Endothelial cell (in vitro differentiated cells): ENCODE measurements around the gene CARD8. TPM values are rescaled to one million over a fixed set of nuclear protein-coding genes. Genes with fewer than 3 reads are reported as not detected.

Source experiments
- DNase-seq: peaks from one replicate; pipeline ENCODE4 v3.0.0; 2021; ENCODE audit warnings: low spot score
- H3K27ac Mint-ChIP-seq: one replicate; pipeline ENCODE4 v1.8.0; 2021; ENCODE audit warnings: mixed read lengths, inconsistent platforms; ENCODE audit not compliant: unreplicated experiment
- H3K27me3 Mint-ChIP-seq: one replicate; pipeline ENCODE4 v1.8.0; 2021; ENCODE audit warnings: mild to moderate bottlenecking, moderate library complexity, mixed read lengths, inconsistent platforms; ENCODE audit not compliant: unreplicated experiment
- H3K36me3 Mint-ChIP-seq: one replicate; pipeline ENCODE4 v1.8.0; 2021; ENCODE audit warnings: mild to moderate bottlenecking, low read depth, mixed read lengths, inconsistent platforms; ENCODE audit not compliant: unreplicated experiment
- H3K4me1 Mint-ChIP-seq: one replicate; pipeline ENCODE4 v1.8.0; 2021; ENCODE audit warnings: mild to moderate bottlenecking, mixed read lengths, inconsistent platforms; ENCODE audit not compliant: unreplicated experiment
- H3K4me3 Mint-ChIP-seq: one replicate; pipeline ENCODE4 v1.8.0; 2021; ENCODE audit warnings: mild to moderate bottlenecking, mixed read lengths, inconsistent platforms; ENCODE audit not compliant: unreplicated experiment
- H3K9me3 Mint-ChIP-seq: one replicate; pipeline ENCODE4 v1.8.0; 2021; ENCODE audit warnings: mixed read lengths, inconsistent platforms; ENCODE audit not compliant: unreplicated experiment
- long read RNA-seq: library from polyadenylated mRNA; unstranded; transcript quantifications from one replicate; pipeline ENCODE4 v2.0.0, GENCODE V29; 2020; ENCODE audit not compliant: unreplicated experiment
- total RNA-seq: library from RNA; stranded (reverse); fragmentation: NEBNext Ultra II Directional; extraction: Animal tissue kit (Norgen Biotek cat#: 25700); gene quantifications from one replicate; pipeline ENCODE4 v1.2.1, GENCODE V29; 2021; ENCODE audit not compliant: unreplicated experiment
- TF ChIP-seq, protein P1 (sequence below): fragments of 200-600 bp; sonication (generic); IDR thresholded peaks from one replicate; pipeline ENCODE4 v1.5.0; 2021; ENCODE audit warnings: antibody characterized with exemption; ENCODE audit not compliant: unreplicated experiment

CARD8 gene, protein sequence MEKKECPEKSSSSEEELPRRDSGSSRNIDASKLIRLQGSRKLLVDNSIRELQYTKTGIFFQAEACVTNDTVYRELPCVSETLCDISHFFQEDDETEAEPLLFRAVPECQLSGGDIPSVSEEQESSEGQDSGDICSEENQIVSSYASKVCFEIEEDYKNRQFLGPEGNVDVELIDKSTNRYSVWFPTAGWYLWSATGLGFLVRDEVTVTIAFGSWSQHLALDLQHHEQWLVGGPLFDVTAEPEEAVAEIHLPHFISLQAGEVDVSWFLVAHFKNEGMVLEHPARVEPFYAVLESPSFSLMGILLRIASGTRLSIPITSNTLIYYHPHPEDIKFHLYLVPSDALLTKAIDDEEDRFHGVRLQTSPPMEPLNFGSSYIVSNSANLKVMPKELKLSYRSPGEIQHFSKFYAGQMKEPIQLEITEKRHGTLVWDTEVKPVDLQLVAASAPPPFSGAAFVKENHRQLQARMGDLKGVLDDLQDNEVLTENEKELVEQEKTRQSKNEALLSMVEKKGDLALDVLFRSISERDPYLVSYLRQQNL
- 210 TPM for total RNA-seq
- long read RNA-seq, partial matches to known transcripts = 6 of 21 reads
- long read RNA-seq, other reads (novel, unspliced or antisense) = 13 of 21 reads

DNA sequence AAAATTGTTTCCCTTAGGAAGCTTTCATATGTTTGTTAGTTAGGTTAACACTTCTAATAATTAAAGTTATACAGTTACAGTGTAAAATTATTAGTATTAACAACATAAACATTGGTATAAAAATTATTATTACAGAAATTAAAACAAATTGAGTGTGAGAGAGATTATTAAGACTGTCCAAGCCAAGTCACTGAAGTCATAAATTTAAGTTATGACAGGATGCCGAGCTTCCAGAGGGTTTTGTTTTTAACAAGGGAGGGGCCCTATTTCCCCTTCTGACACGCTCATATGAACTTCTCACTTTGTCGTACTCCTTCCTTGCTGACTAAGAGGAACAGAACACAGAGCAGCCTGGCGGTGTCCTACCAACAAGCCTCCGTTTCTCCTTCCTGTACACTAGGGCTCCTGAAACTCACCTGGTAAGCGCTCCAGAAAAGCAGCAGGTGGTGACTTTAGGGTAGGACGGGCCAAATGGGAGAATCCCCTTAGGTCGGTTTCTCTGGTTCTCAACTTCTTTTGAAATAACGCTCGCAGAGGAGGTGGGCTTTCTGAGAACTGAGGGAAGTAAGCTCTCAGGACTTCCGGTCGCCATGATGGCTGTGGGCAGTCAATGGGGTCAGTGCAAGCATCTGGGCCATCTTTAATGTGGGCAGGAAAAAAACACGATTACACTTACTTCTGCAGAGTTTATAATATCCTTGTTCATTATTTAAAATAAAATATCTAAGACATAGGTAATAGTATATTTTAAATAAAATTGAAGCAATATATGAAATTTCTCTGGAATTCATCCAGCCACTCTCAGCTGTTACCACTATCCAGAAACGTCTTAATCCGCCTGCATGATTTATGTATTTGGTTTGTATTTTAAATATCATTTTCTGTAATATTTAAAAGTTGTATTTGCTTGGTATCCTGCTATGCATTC is at the start of gene CARD8:
Gene CARD8, minus strand, starts transcription at position 537 of the 928 bp plus-strand sequence. CDS start 14,892 bp downstream, outside the sequence.
- Mint-ChIP-seq H3K27ac (peak within 1 kb of the TSS; percentile 100), H3K4me3 (peak within 1 kb of the TSS; percentile 97), H3K36me3 (peaks cover 7% of the 10 kb centered on the region), H3K9me3 (no peaks in the 10 kb centered on the region), H3K4me1 (peaks cover 48% of the 10 kb centered on the region), H3K27me3 (peaks cover 4% of the 10 kb centered on the region)
- DNase-seq = peak; percentile 67
- TF ChIP-seq, protein P1, sequence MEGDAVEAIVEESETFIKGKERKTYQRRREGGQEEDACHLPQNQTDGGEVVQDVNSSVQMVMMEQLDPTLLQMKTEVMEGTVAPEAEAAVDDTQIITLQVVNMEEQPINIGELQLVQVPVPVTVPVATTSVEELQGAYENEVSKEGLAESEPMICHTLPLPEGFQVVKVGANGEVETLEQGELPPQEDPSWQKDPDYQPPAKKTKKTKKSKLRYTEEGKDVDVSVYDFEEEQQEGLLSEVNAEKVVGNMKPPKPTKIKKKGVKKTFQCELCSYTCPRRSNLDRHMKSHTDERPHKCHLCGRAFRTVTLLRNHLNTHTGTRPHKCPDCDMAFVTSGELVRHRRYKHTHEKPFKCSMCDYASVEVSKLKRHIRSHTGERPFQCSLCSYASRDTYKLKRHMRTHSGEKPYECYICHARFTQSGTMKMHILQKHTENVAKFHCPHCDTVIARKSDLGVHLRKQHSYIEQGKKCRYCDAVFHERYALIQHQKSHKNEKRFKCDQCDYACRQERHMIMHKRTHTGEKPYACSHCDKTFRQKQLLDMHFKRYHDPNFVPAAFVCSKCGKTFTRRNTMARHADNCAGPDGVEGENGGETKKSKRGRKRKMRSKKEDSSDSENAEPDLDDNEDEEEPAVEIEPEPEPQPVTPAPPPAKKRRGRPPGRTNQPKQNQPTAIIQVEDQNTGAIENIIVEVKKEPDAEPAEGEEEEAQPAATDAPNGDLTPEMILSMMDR = no peak

DNA sequence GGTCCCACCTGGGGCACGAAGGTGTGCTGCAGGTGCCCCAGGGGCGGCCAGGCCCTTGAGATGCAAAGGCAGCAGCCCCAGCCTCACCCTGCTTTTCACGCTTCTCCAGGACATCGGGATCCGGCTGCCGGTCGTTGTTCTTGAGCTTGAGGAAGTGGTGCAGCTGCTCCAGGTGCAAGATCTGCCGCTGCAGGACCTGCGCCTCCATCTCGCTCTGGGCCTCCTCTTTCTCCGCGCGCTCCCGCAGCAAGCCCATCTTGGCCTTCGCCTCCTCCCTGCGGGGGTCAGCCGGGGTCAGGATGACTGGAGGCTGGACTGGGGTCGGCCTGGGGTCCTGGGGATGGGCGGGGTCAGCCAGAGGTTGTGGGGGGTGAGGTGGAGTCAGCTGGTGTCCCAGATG is 48.2 kb upstream of the CARD8 start:
- TF ChIP-seq, protein P1 = no peak
- Mint-ChIP-seq H3K4me1 (no peaks in the 10 kb centered on the region), H3K4me3 (no peak overlapping the region), H3K27ac (no peak overlapping the region), H3K9me3 (no peaks in the 10 kb centered on the region), H3K36me3 (no peaks in the 10 kb centered on the region), H3K27me3 (no peaks in the 10 kb centered on the region)
- no peak for DNase-seq

DNA sequence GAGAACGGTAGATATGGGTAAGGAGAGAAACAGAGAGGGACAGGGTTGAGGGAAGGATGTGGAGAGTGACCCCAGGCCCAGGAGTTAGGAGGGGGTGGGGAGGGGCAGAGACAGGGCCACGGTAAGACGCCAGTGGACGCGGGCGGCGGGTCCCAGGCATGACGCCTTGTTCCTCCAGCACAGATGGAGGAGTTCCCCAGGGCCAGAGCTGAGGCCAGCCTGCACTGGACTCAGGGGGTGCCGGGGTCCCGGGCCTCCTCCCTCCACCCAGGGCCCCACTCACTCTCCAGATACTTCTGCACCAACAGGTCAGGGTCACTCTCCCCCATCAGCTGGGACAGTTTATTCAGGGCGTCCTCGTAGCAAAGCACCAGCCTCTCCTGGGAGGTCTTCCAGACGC is 47.7 kb upstream of the CARD8 start:
- no peaks in the 10 kb centered on the region for H3K9me3 Mint-ChIP-seq
- no peak overlapping the region for H3K27ac Mint-ChIP-seq

DNA sequence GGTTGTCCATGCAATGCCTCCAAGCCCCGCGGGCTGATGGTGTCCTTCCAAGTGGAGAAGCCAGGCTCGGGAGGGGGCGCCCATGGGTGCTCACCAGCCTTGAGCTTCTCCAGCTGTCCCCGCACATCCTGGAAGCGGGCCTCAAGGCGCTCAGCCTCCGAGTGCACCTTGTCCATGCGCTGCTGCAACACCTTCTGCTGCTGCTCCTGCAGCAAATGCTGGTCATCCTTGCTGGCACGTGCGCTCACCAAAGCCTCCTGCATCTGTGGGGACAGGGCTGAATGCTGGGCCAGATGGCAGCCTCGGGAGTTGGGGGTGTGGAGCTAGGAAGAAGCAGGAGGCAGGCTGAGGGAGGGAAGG is 46.9 kb upstream of the CARD8 start:
- no peak overlapping the region for H3K27ac Mint-ChIP-seq
- no peaks in the 10 kb centered on the region for H3K27me3 Mint-ChIP-seq
- no peak overlapping the region for H3K4me3 Mint-ChIP-seq
- H3K9me3 Mint-ChIP-seq = no peaks in the 10 kb centered on the region
- no peaks in the 10 kb centered on the region for H3K4me1 Mint-ChIP-seq
- TF ChIP-seq, protein P1 = no peak
- no peaks in the 10 kb centered on the region for H3K36me3 Mint-ChIP-seq
- DNase-seq = no peak

More for the DNA sequence above, 47.7 kb upstream of the CARD8 start:
- H3K27me3 Mint-ChIP-seq = no peaks in the 10 kb centered on the region
- no peaks in the 10 kb centered on the region for H3K36me3 Mint-ChIP-seq
- H3K4me1 Mint-ChIP-seq = no peaks in the 10 kb centered on the region
- no peak for DNase-seq
- TF ChIP-seq, protein P1 = no peak
- H3K4me3 Mint-ChIP-seq = no peak overlapping the region
